Measurements from ENCODE around the gene CEBPA. TPM values are rescaled to one million over a fixed set of nuclear protein-coding genes. Genes with fewer than 3 reads are reported as not detected.
"Not testable (repeated sequence)": the region's sequence is repeated elsewhere in the genome, so short reads cannot be mapped to it uniquely, and the experiment has no call there.

CEBPA gene
- total and polyA plus RNA-seq, 2 donors (not counting 1 experiment from before 2014, with no cell fraction given): 0.17 TPM; not detected in 1

- H2AFZ ChIP-seq (ENCODE audit: low read length): no peak overlapping the region
- H3K4me3 ChIP-seq (replicated peaks in 1 of 4; ENCODE audit: control extremely low read depth in 1 of 4, insufficient read depth in 1 of 4, low read depth in 3 of 4, low read length in 4 of 4): no peak overlapping the region
- H3K27me3 ChIP-seq (ENCODE audit: control insufficient read depth, insufficient read depth, low read length): no peaks in the 10 kb centered on the region
- H3K9ac ChIP-seq (ENCODE audit: insufficient read depth, low read length): no peak overlapping the region
- no peaks in the 10 kb centered on the region for H4K20me1 ChIP-seq (ENCODE audit: control insufficient read depth, extremely low read depth, insufficient read depth, low read length)
- H3K79me2 ChIP-seq (ENCODE audit: control insufficient read depth, insufficient read depth, low read length): no peaks in the 10 kb centered on the region
- no peaks in the 10 kb centered on the region for H3K36me3 ChIP-seq (ENCODE audit: control insufficient read depth, insufficient read depth, low read length)
- no peak for TF ChIP-seq EZH2 (IDR thresholded peaks at IDR 0.05; ENCODE audit: low read length, missing control alignments)
- TF ChIP-seq, protein P1, sequence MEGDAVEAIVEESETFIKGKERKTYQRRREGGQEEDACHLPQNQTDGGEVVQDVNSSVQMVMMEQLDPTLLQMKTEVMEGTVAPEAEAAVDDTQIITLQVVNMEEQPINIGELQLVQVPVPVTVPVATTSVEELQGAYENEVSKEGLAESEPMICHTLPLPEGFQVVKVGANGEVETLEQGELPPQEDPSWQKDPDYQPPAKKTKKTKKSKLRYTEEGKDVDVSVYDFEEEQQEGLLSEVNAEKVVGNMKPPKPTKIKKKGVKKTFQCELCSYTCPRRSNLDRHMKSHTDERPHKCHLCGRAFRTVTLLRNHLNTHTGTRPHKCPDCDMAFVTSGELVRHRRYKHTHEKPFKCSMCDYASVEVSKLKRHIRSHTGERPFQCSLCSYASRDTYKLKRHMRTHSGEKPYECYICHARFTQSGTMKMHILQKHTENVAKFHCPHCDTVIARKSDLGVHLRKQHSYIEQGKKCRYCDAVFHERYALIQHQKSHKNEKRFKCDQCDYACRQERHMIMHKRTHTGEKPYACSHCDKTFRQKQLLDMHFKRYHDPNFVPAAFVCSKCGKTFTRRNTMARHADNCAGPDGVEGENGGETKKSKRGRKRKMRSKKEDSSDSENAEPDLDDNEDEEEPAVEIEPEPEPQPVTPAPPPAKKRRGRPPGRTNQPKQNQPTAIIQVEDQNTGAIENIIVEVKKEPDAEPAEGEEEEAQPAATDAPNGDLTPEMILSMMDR (conservative IDR thresholded peaks at IDR 0.05 in 1 of 2, IDR thresholded peaks at IDR 0.05 in 1 of 2; ENCODE audit: low read depth in 1 of 2, low read length in 2 of 2): no peak
- no peaks in the 10 kb centered on the region for H3K9me3 ChIP-seq (ENCODE audit: control insufficient read depth, insufficient read depth, low read depth, low read length)
- no peak for DNase-seq (ENCODE audit: low read depth in 2 of 2)
- H3K4me2 ChIP-seq (ENCODE audit: extremely low read depth, insufficient read depth, low read length): no peak overlapping the region
- H3K4me1 ChIP-seq (ENCODE audit: control insufficient read depth, extremely low read depth, insufficient read depth, low read length): no peaks in the 10 kb centered on the region
- no peak overlapping the region for H3K27ac ChIP-seq (ENCODE audit: insufficient read depth, low read length)
Observed at GRCh38 chr19:33324628-33325027, 22.3 kb upstream of the CEBPA start.

DNA sequence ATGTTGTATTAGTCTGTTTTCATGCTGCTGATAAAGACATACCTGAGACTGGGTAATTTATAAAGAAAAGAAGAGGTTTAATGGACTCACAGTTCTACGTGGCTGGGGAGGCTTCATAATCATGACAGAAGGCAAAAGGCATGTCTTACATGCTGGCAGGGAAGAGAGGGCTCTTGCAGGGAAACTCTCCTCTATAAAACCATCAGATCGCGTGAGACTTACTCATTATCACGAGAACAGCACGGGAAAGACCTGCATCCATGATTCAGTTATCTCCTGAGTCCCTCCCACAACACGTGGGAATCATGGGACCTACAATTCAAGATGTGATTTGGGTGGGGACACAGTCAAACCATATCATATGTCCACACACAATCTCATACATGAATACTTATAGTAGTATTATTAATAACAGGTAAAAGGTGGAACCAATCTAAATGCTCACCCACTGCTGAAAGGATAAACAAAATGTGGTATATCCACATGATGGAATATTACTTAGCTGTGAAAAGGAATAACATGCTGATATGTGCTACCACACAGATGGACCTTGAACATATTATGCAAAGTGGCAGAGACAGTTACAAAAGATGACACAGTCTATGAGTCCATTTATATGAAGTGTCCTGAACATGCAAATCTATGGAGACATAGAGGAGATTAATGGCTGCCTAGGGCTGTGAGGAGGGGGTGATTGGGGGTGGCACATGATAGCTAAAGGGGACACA lies 20.9 kb upstream of the CEBPA start:
- no peaks in the 10 kb centered on the region for H4K20me1 ChIP-seq (ENCODE audit: control insufficient read depth, extremely low read depth, insufficient read depth, low read length)
- H3K4me3 ChIP-seq (replicated peaks in 1 of 4; ENCODE audit: control extremely low read depth in 1 of 4, insufficient read depth in 1 of 4, low read depth in 3 of 4, low read length in 4 of 4): no peak overlapping the region
- no peaks in the 10 kb centered on the region for H3K27me3 ChIP-seq (ENCODE audit: control insufficient read depth, insufficient read depth, low read length)
- TF ChIP-seq, protein P1 (conservative IDR thresholded peaks at IDR 0.05 in 1 of 2, IDR thresholded peaks at IDR 0.05 in 1 of 2; ENCODE audit: low read depth in 1 of 2, low read length in 2 of 2): no peak
- TF ChIP-seq EZH2 (IDR thresholded peaks at IDR 0.05; ENCODE audit: low read length, missing control alignments): no peak
- DNase-seq (ENCODE audit: low read depth in 2 of 2): no peak
- H2AFZ ChIP-seq (ENCODE audit: low read length): no peak overlapping the region
- no peak overlapping the region for H3K27ac ChIP-seq (ENCODE audit: insufficient read depth, low read length)
- H3K36me3 ChIP-seq (ENCODE audit: control insufficient read depth, insufficient read depth, low read length): no peaks in the 10 kb centered on the region
- H3K79me2 ChIP-seq (ENCODE audit: control insufficient read depth, insufficient read depth, low read length): no peaks in the 10 kb centered on the region
- H3K4me2 ChIP-seq (ENCODE audit: extremely low read depth, insufficient read depth, low read length): no peak overlapping the region
- H3K4me1 ChIP-seq (ENCODE audit: control insufficient read depth, extremely low read depth, insufficient read depth, low read length): no peaks in the 10 kb centered on the region
- no peak overlapping the region for H3K9ac ChIP-seq (ENCODE audit: insufficient read depth, low read length)
- no peaks in the 10 kb centered on the region for H3K9me3 ChIP-seq (ENCODE audit: control insufficient read depth, insufficient read depth, low read depth, low read length)

- Histone ChIP-seq H3K9ac (ENCODE audit: insufficient read depth, low read length) (no peak overlapping the region), H3K27ac (ENCODE audit: insufficient read depth, low read length) (no peak overlapping the region), H3K36me3 (ENCODE audit: control insufficient read depth, insufficient read depth, low read length) (no peaks in the 10 kb centered on the region), H3K27me3 (ENCODE audit: control insufficient read depth, insufficient read depth, low read length) (peaks cover 2% of the 10 kb centered on the region), H3K4me1 (ENCODE audit: control insufficient read depth, extremely low read depth, insufficient read depth, low read length) (no peaks in the 10 kb centered on the region), H3K4me2 (ENCODE audit: extremely low read depth, insufficient read depth, low read length) (no peak overlapping the region), H2AFZ (ENCODE audit: low read length) (no peak overlapping the region), H3K9me3 (ENCODE audit: control insufficient read depth, insufficient read depth, low read depth, low read length) (no peaks in the 10 kb centered on the region), H4K20me1 (ENCODE audit: control insufficient read depth, extremely low read depth, insufficient read depth, low read length) (no peaks in the 10 kb centered on the region), H3K4me3 (replicated peaks in 1 of 4; ENCODE audit: control extremely low read depth in 1 of 4, insufficient read depth in 1 of 4, low read depth in 3 of 4, low read length in 4 of 4) (no peak overlapping the region), H3K79me2 (ENCODE audit: control insufficient read depth, insufficient read depth, low read length) (no peaks in the 10 kb centered on the region)
- no peak for DNase-seq (ENCODE audit: low read depth in 2 of 2)
- no peak for TF ChIP-seq EZH2 (IDR thresholded peaks at IDR 0.05; ENCODE audit: low read length, missing control alignments)
- TF ChIP-seq, protein P1 (conservative IDR thresholded peaks at IDR 0.05 in 1 of 2, IDR thresholded peaks at IDR 0.05 in 1 of 2; ENCODE audit: low read depth in 1 of 2, low read length in 2 of 2): no peak
Observed at GRCh38 chr19:33320636-33321035, 18.3 kb upstream of the CEBPA start.

DNA sequence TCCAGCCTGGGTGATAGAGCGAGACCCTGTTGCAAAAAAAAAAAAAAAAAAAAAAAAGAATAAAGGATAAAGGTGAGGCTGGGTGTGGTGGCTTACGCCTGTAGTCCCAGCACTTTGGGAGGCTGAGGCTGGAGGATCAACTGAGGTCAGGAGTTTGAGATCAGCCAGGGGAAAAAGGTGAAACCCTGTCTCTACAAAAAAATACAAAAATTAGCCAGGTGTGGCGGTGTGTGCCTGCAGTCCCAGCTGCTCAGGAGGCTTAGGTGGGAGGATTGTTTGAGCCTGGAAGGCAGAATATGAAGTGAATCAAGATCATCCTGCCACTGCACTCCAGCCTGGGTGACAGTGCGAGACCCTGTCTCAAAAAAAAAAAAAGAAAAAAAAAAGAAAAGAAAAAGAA lies 15.7 kb upstream of the CEBPA start:
- H3K9ac ChIP-seq (ENCODE audit: insufficient read depth, low read length); H3K27me3 ChIP-seq (ENCODE audit: control insufficient read depth, insufficient read depth, low read length); H3K4me1 ChIP-seq (ENCODE audit: control insufficient read depth, extremely low read depth, insufficient read depth, low read length); H3K27ac ChIP-seq (ENCODE audit: insufficient read depth, low read length); DNase-seq (ENCODE audit: low read depth in 2 of 2); H4K20me1 ChIP-seq (ENCODE audit: control insufficient read depth, extremely low read depth, insufficient read depth, low read length); H3K4me2 ChIP-seq (ENCODE audit: extremely low read depth, insufficient read depth, low read length); H3K79me2 ChIP-seq (ENCODE audit: control insufficient read depth, insufficient read depth, low read length); H3K9me3 ChIP-seq (ENCODE audit: control insufficient read depth, insufficient read depth, low read depth, low read length); H3K4me3 ChIP-seq (replicated peaks in 1 of 4; ENCODE audit: control extremely low read depth in 1 of 4, insufficient read depth in 1 of 4, low read depth in 3 of 4, low read length in 4 of 4); H2AFZ ChIP-seq (ENCODE audit: low read length); H3K36me3 ChIP-seq (ENCODE audit: control insufficient read depth, insufficient read depth, low read length): not testable (repeated sequence)

All from fibroblast of lung (primary cell).